ENCODE measurements around the gene SSH3.
A peak's percentile ranks its signal among the peaks of the same experiment; 100 is the strongest.
"Not testable (repeated sequence)": the region's sequence is repeated elsewhere in the genome, so short reads cannot be mapped to it uniquely, and the experiment has no call there.

The SSH3 gene

GRCh38 chr11:67313125-67313890 is 10.0 kb downstream of the SSH3 start:
- no peak for DNase-seq

GRCh38 chr11:67314218-67314617 is 10.9 kb downstream of the SSH3 start:
- no peak for DNase-seq

- DNase-seq, result no peak
Measured at GRCh38 chr11:67315325-67315909, 12.1 kb downstream of the SSH3 start.

GRCh38 chr11:67316882-67317204 is 13.5 kb downstream of the SSH3 start:
- DNase-seq, result no peak

GRCh38 chr11:67317205-67317887 is 14.0 kb downstream of the SSH3 start:
- DNase-seq, result peak; percentile 98

GRCh38 chr11:67317888-67318555 is 14.7 kb downstream of the SSH3 start:
- peak; percentile 52 for DNase-seq

- DNase-seq, result not testable (repeated sequence)
Measured at GRCh38 chr11:67318876-67319275, 15.5 kb downstream of the SSH3 start.

GRCh38 chr11:67320011-67320410 is 16.7 kb downstream of the SSH3 start:
- DNase-seq, result no peak

GRCh38 chr11:67320691-67321090 is 17.4 kb downstream of the SSH3 start:
- no peak for DNase-seq

- DNase-seq, result no peak
Measured at GRCh38 chr11:67321313-67321871, 18.1 kb downstream of the SSH3 start.

GRCh38 chr11:67322049-67322448 is 18.7 kb downstream of the SSH3 start:
- DNase-seq, result no peak

GRCh38 chr11:67323526-67323925 is 20.2 kb downstream of the SSH3 start:
- DNase-seq, result no peak

GRCh38 chr11:67332081-67332691 is 28.9 kb downstream of the SSH3 start:
- DNase-seq, result no peak

- DNase-seq, result no peak
Measured at GRCh38 chr11:67337257-67337656, 33.9 kb downstream of the SSH3 start.

GRCh38 chr11:67344264-67344663 is 40.9 kb downstream of the SSH3 start:
- no peak for DNase-seq

- no peak for DNase-seq
Measured at GRCh38 chr11:67345247-67345919, 42.1 kb downstream of the SSH3 start.

GRCh38 chr11:67345920-67346819 is 42.8 kb downstream of the SSH3 start:
- no peak for DNase-seq

- DNase-seq, result no peak
Measured at GRCh38 chr11:67347964-67348749, 44.8 kb downstream of the SSH3 start.

- no peak for DNase-seq
Measured at GRCh38 chr11:67349036-67349435, 45.7 kb downstream of the SSH3 start.

GRCh38 chr11:67349457-67349856 is 46.1 kb downstream of the SSH3 start:
- no peak for DNase-seq
